Skeletal muscle satellite cell (primary cell): ENCODE results near the gene C4orf17. TPM values are rescaled to one million over a fixed set of nuclear protein-coding genes. Genes with fewer than 3 reads are reported as not detected.
"Not testable (repeated sequence)": the region's sequence is repeated elsewhere in the genome, so short reads cannot be mapped to it uniquely, and the experiment has no call there.

Experiments
- H3K27me3 ChIP-seq: 2 replicates; pipeline ENCODE4 v1.7.0; 2013; ENCODE audit warnings: low read length; ENCODE audit not compliant: control insufficient read depth, insufficient read depth
- H3K36me3 ChIP-seq: 2 replicates; pipeline ENCODE4 v1.7.0; 2013; ENCODE audit warnings: mild to moderate bottlenecking, control low read depth, low read length; ENCODE audit not compliant: insufficient read depth
- H3K4me1 ChIP-seq: 2 replicates; pipeline ENCODE4 v1.7.0; 2013; ENCODE audit warnings: low read length; ENCODE audit not compliant: control insufficient read depth, insufficient read depth
- H3K4me2 ChIP-seq: 2 replicates; pipeline ENCODE4 v1.7.0; 2013; ENCODE audit warnings: mild to moderate bottlenecking, low read length
- H3K4me3 ChIP-seq: 2 replicates; pipeline ENCODE4 v1.7.0; 2013; ENCODE audit warnings: low read length
- H3K9ac ChIP-seq: 2 replicates; pipeline ENCODE4 v1.7.0; 2013; ENCODE audit warnings: mild to moderate bottlenecking, low read depth, low read length, moderate library complexity
- H3K9me3 ChIP-seq: replicated peaks from 2 replicates; pipeline ENCODE4 v1.7.0; 2013; ENCODE audit warnings: mild to moderate bottlenecking, control low read depth, low read length
- total RNA-seq: library from RNA; depleted of rRNA; stranded (reverse); fragments of >200 nt; gene quantifications from 2 replicates; pipeline ENCODE4 v1.2.3, GENCODE V29; 2012; rRNA removed

The C4orf17 gene
- not detected in 2 replicates for total RNA-seq

DNA sequence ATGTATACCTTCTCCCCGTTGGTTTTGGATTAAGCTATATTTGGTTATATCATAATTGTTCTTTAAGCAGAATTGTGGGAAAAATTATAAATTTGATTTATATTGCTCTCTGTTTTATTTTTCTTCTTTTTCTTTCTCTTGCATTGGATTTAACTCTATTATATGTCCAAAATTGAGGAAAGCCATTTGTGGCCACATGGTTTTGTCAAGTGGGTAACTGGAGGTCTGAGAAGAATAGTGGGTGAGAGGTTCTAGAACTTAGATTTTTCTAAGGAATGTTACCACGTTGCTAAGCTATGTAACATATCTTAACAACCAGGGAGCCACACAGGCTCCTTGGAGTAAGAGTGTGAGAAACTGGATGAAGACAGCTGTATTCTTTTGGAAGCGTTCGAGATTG is at the start of gene C4orf17:
C4orf17 (plus strand) TSS at position 301 of the 400 bp plus-strand sequence. CDS start 2,061 bp downstream, outside the sequence.
- no peak within 1 kb of the TSS for H3K4me3 ChIP-seq

GRCh38 chr4:99461623-99462401 is 49.0 kb upstream of the C4orf17 start:
- H3K27me3 ChIP-seq: peaks cover 8% of the 10 kb centered on the region
- no peaks in the 10 kb centered on the region for H3K36me3 ChIP-seq
- no peaks in the 10 kb centered on the region for H3K4me1 ChIP-seq
- H3K4me2 ChIP-seq: no peak overlapping the region
- H3K4me3 ChIP-seq: no peak overlapping the region
- H3K9me3 ChIP-seq: no peaks in the 10 kb centered on the region
- H3K9ac ChIP-seq: no peak overlapping the region

More for the DNA sequence above, at the start of gene C4orf17:
- Histone ChIP-seq H3K9me3 (no peaks in the 10 kb centered on the region), H3K27me3 (peaks cover 3% of the 10 kb centered on the region), H3K4me1 (no peaks in the 10 kb centered on the region), H3K9ac (no peak within 1 kb of the TSS), H3K4me2 (no peak within 1 kb of the TSS), H3K36me3 (no peaks in the 10 kb centered on the region)

DNA sequence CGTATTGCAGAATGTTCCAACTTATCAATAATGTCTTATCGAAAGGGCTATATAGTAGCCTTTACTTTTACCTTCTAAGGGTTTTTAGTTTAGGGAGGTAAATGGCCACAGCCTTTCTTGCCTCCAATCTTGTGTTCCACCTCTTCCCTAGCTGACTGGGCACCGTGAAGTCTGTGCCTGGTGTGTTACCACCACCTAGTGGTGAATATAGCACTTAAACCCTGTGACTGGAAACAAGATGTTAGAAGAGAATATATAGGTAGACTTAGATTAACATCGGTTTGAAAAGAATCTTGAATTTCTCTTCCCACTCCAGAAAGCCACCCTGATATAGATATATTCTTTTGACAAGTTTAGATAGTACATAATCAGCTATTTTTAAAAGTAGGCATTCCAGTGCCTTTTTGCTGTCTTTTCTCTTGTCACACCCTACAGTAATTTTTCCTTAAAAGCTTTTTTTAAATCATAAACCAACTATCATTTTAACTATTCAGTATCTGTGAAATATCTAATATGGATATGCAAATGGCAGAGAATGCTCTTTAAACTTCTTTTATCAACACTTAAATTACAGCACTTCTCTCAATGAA is 47.9 kb upstream of the C4orf17 start:
- Histone ChIP-seq H3K4me3 (no peak overlapping the region), H3K4me1 (no peaks in the 10 kb centered on the region), H3K27me3 (peaks cover 4% of the 10 kb centered on the region), H3K9ac (no peak overlapping the region), H3K36me3 (no peaks in the 10 kb centered on the region), H3K4me2 (no peak overlapping the region), H3K9me3 (no peaks in the 10 kb centered on the region)

- no peaks in the 10 kb centered on the region for H3K9me3 ChIP-seq
- no peaks in the 10 kb centered on the region for H3K36me3 ChIP-seq
- H3K4me1 ChIP-seq: no peaks in the 10 kb centered on the region
- no peak overlapping the region for H3K4me3 ChIP-seq
- H3K4me2 ChIP-seq: no peak overlapping the region
- peaks cover 4% of the 10 kb centered on the region for H3K27me3 ChIP-seq
- H3K9ac ChIP-seq: no peak overlapping the region
Observed at GRCh38 chr4:99463566-99463965, 47.3 kb upstream of the C4orf17 start.

DNA sequence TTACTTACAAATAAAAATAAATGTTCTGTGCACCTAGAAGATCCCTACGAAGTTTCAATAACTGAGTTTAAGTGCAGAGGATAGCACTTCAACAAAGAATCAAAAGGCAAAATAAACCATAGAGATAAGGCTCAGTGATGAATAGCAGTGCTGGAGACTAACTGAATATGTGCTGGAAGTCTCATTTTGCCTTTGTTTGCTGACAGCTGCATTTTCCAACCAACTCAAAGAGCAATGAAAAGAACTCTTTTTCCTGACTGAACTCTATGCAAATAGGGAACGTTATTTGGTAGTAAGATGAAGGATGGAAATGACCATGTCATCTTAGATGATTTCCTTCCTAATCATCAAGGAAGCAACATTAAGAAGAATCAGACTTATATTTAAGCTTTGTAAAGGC is 42.9 kb upstream of the C4orf17 start:
- no peak overlapping the region for H3K9ac ChIP-seq
- H3K4me1 ChIP-seq: no peaks in the 10 kb centered on the region

GRCh38 chr4:99468889-99469288 is 41.9 kb upstream of the C4orf17 start:
- no peaks in the 10 kb centered on the region for H3K36me3 ChIP-seq
- H3K4me3 ChIP-seq: no peak overlapping the region
- H3K4me2 ChIP-seq: no peak overlapping the region
- no peaks in the 10 kb centered on the region for H3K9me3 ChIP-seq
- no peak overlapping the region for H3K9ac ChIP-seq
- H3K27me3 ChIP-seq: peaks cover 6% of the 10 kb centered on the region
- no peaks in the 10 kb centered on the region for H3K4me1 ChIP-seq

More for the DNA sequence above, 42.9 kb upstream of the C4orf17 start:
- Histone ChIP-seq H3K27me3 (peaks cover 8% of the 10 kb centered on the region), H3K4me2 (no peak overlapping the region), H3K9me3 (no peaks in the 10 kb centered on the region), H3K4me3 (no peak overlapping the region), H3K36me3 (no peaks in the 10 kb centered on the region)

DNA sequence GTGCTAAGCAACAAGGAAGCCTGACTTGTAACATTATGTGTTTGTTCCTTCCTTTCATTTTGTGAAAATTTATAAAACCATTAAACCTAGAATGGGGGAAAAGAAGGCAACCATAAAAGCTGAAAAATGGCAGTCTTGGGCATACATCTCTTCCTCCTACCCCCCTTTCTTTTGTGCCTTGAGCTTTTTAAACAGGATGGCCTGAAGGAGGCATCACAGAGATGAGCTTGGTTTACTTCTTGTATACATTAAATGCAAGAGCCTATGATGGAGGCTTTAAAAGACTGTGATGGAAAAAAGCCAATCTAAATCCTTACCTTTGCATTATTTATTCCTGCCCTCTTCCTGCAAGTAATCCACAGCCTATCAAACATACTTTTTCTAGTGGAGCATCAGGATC is 39.5 kb upstream of the C4orf17 start:
- H3K4me2 ChIP-seq: no peak overlapping the region
- H3K9ac ChIP-seq: no peak overlapping the region
- H3K36me3 ChIP-seq: no peaks in the 10 kb centered on the region
- H3K27me3 ChIP-seq: peaks cover 4% of the 10 kb centered on the region
- H3K4me3 ChIP-seq: no peak overlapping the region
- H3K9me3 ChIP-seq: no peaks in the 10 kb centered on the region
- no peaks in the 10 kb centered on the region for H3K4me1 ChIP-seq

GRCh38 chr4:99471896-99472295 is 38.9 kb upstream of the C4orf17 start:
- no peaks in the 10 kb centered on the region for H3K9me3 ChIP-seq
- no peak overlapping the region for H3K4me3 ChIP-seq
- no peak overlapping the region for H3K9ac ChIP-seq
- H3K4me1 ChIP-seq: no peaks in the 10 kb centered on the region
- no peak overlapping the region for H3K4me2 ChIP-seq
- peaks cover 4% of the 10 kb centered on the region for H3K27me3 ChIP-seq
- no peaks in the 10 kb centered on the region for H3K36me3 ChIP-seq

DNA sequence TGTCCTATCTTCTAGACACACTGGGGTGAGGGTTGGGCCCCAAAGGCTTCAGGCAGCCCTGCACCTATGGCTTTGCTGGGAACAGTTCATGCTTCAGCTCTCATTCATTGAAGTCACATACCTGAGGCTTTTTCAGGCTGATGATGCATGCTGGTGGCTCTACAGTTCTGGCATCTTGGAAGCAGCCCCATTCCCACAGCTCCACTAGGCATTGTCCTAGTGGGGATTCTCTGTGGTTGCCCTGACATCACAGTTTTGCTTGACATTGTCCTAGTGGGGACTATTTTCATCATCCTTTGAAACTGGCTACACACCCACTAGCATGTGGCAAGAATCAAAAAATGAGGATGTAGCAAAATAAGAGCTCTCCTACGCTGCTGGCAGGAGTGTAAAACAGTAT is 37.7 kb upstream of the C4orf17 start:
- Histone ChIP-seq H3K27me3 (peaks cover 4% of the 10 kb centered on the region), H3K4me3 (no peak overlapping the region), H3K9ac (no peak overlapping the region), H3K4me1 (no peaks in the 10 kb centered on the region), H3K9me3 (no peaks in the 10 kb centered on the region), H3K36me3 (no peaks in the 10 kb centered on the region), H3K4me2 (no peak overlapping the region)

GRCh38 chr4:99483636-99484035 is 27.2 kb upstream of the C4orf17 start:
- no peak overlapping the region for H3K4me2 ChIP-seq
- H3K4me3 ChIP-seq: no peak overlapping the region
- no peaks in the 10 kb centered on the region for H3K4me1 ChIP-seq
- H3K27me3 ChIP-seq: no peaks in the 10 kb centered on the region
- no peak overlapping the region for H3K9ac ChIP-seq
- no peaks in the 10 kb centered on the region for H3K36me3 ChIP-seq
- no peaks in the 10 kb centered on the region for H3K9me3 ChIP-seq

DNA sequence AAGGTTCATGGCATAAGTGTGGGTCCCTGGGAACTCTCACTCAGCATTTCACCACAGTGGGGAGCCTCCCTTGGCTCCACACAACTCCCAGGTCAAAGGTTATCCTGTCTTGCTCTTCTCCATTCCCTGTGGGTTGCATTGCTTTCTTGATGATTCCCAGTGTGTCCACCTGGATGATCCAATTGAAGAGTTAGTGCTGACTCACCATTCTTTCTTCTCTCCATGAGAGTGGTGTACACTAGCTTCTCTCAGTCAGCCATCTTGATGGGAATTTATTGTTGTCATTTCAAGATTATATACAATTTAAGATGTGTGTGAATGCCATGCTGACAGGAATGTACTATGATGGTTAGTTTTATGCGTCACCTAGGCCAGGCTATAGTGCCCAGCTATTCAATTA is 25.6 kb upstream of the C4orf17 start:
- no peaks in the 10 kb centered on the region for H3K9me3 ChIP-seq
- H3K4me1 ChIP-seq: no peaks in the 10 kb centered on the region
- no peak overlapping the region for H3K9ac ChIP-seq
- H3K4me3 ChIP-seq: no peak overlapping the region
- H3K36me3 ChIP-seq: no peaks in the 10 kb centered on the region
- no peaks in the 10 kb centered on the region for H3K27me3 ChIP-seq
- no peak overlapping the region for H3K4me2 ChIP-seq

GRCh38 chr4:99486648-99487047 is 24.2 kb upstream of the C4orf17 start:
- not testable (repeated sequence) for H3K9ac ChIP-seq, H3K36me3 ChIP-seq, H3K27me3 ChIP-seq, H3K4me1 ChIP-seq, H3K4me3 ChIP-seq, H3K9me3 ChIP-seq, H3K4me2 ChIP-seq
